ENCODE data around the gene FSIP1. TPM values are rescaled to one million over a fixed set of nuclear protein-coding genes. Genes with fewer than 3 reads are reported as not detected.
"Not testable (repeated sequence)": the region's sequence is repeated elsewhere in the genome, so short reads cannot be mapped to it uniquely, and the experiment has no call there.

FSIP1 gene
- under 1 TPM; 0.50 to 0.56 TPM for total RNA-seq

GRCh38 chr15:39782441-39783138, at the start of gene FSIP1:
TSS of gene FSIP1 (minus strand) at chr15:39782841. CDS start at chr15:39776524, 6,317 bp downstream.
- Mint-ChIP-seq H3K4me1 (peaks cover 48% of the 10 kb centered on the region), H3K4me3 (peak within 1 kb of the TSS; percentile 91), H3K27ac (peak within 1 kb of the TSS; percentile 77), H3K9me3 (ENCODE audit: low read depth) (no peaks in the 10 kb centered on the region), H3K27me3 (no peaks in the 10 kb centered on the region), H3K36me3 (peaks cover 3% of the 10 kb centered on the region)
- CTCF ChIA-PET = interaction anchor here (1.1 to 2.6 kb wide), 9 partner anchors 25 to 492 kb away, joined by 3 to 11 read pairs (median 5); no protein-coding TSS in a partner anchor
- ATAC-seq (peak; percentile 99), DNase-seq (peak; percentile 98)

- H3K4me1 Mint-ChIP-seq = no peaks in the 10 kb centered on the region
- CTCF ChIA-PET = no interaction called here
- ATAC-seq (no peak), DNase-seq (no peak)
- H3K27ac Mint-ChIP-seq = no peak overlapping the region
- H3K4me3 Mint-ChIP-seq = no peak overlapping the region
- H3K9me3 Mint-ChIP-seq (ENCODE audit: low read depth) = no peaks in the 10 kb centered on the region
- no peaks in the 10 kb centered on the region for H3K36me3 Mint-ChIP-seq
- peaks cover 52% of the 10 kb centered on the region for H3K27me3 Mint-ChIP-seq
Measured at GRCh38 chr15:39830166-39830565, 47.5 kb upstream of the FSIP1 start.

GRCh38 chr15:39828374-39828931, 45.8 kb upstream of the FSIP1 start:
- CTCF ChIA-PET = no interaction called here
- no peaks in the 10 kb centered on the region for H3K36me3 Mint-ChIP-seq
- no peak overlapping the region for H3K4me3 Mint-ChIP-seq
- H3K9me3 Mint-ChIP-seq (ENCODE audit: low read depth) = no peaks in the 10 kb centered on the region
- no peak overlapping the region for H3K27ac Mint-ChIP-seq
- DNase-seq (no peak), ATAC-seq (no peak)
- H3K27me3 Mint-ChIP-seq = peaks cover 44% of the 10 kb centered on the region
- no peaks in the 10 kb centered on the region for H3K4me1 Mint-ChIP-seq

- CTCF ChIA-PET = no interaction called here
- no peak overlapping the region for H3K4me3 Mint-ChIP-seq
- no peaks in the 10 kb centered on the region for H3K9me3 Mint-ChIP-seq (ENCODE audit: low read depth)
- no peaks in the 10 kb centered on the region for H3K4me1 Mint-ChIP-seq
- H3K36me3 Mint-ChIP-seq = no peaks in the 10 kb centered on the region
- DNase-seq = no peak
- ATAC-seq = no peak
- no peak overlapping the region for H3K27ac Mint-ChIP-seq
- H3K27me3 Mint-ChIP-seq = peaks cover 40% of the 10 kb centered on the region
Measured at GRCh38 chr15:39826975-39827374, 44.3 kb upstream of the FSIP1 start.

- H3K27ac Mint-ChIP-seq = no peak overlapping the region
- H3K9me3 Mint-ChIP-seq (ENCODE audit: low read depth) = no peaks in the 10 kb centered on the region
- no peaks in the 10 kb centered on the region for H3K36me3 Mint-ChIP-seq
- H3K4me3 Mint-ChIP-seq = no peak overlapping the region
- no peak for DNase-seq
- H3K27me3 Mint-ChIP-seq = peaks cover 21% of the 10 kb centered on the region
- CTCF ChIA-PET = interaction anchor here (1.7 kb wide), 1 partner anchor 8 kb away, joined by 6 read pairs; no protein-coding TSS in a partner anchor
- H3K4me1 Mint-ChIP-seq = no peaks in the 10 kb centered on the region
- ATAC-seq = no peak
Measured at GRCh38 chr15:39823634-39824033, 41.0 kb upstream of the FSIP1 start.

GRCh38 chr15:39820050-39820602, 37.5 kb upstream of the FSIP1 start:
- Mint-ChIP-seq H3K4me1 (no peaks in the 10 kb centered on the region), H3K4me3 (no peak overlapping the region), H3K9me3 (ENCODE audit: low read depth) (no peaks in the 10 kb centered on the region), H3K27ac (no peak overlapping the region), H3K36me3 (no peaks in the 10 kb centered on the region), H3K27me3 (peaks cover 10% of the 10 kb centered on the region)
- DNase-seq = no peak
- CTCF ChIA-PET = no interaction called here
- ATAC-seq = no peak

- Mint-ChIP-seq H3K27me3 (peaks cover 12% of the 10 kb centered on the region), H3K4me1 (no peaks in the 10 kb centered on the region), H3K27ac (no peak overlapping the region), H3K9me3 (ENCODE audit: low read depth) (no peaks in the 10 kb centered on the region), H3K4me3 (no peak overlapping the region), H3K36me3 (no peaks in the 10 kb centered on the region)
- DNase-seq (no peak), ATAC-seq (no peak)
- CTCF ChIA-PET = no interaction called here
Measured at GRCh38 chr15:39819533-39819932, 36.9 kb upstream of the FSIP1 start.

GRCh38 chr15:39817892-39818291, 35.3 kb upstream of the FSIP1 start:
- DNase-seq = no peak
- Mint-ChIP-seq H3K27me3 (peaks cover 16% of the 10 kb centered on the region), H3K4me1 (no peaks in the 10 kb centered on the region), H3K4me3 (no peak overlapping the region), H3K9me3 (ENCODE audit: low read depth) (no peaks in the 10 kb centered on the region), H3K36me3 (no peaks in the 10 kb centered on the region), H3K27ac (no peak overlapping the region)
- ATAC-seq = no peak
- CTCF ChIA-PET = no interaction called here

GRCh38 chr15:39814489-39814888, 31.8 kb upstream of the FSIP1 start:
- Mint-ChIP-seq H3K4me1 (no peaks in the 10 kb centered on the region), H3K36me3 (no peaks in the 10 kb centered on the region), H3K27me3 (peaks cover 21% of the 10 kb centered on the region), H3K4me3 (no peak overlapping the region), H3K9me3 (ENCODE audit: low read depth) (no peaks in the 10 kb centered on the region), H3K27ac (no peak overlapping the region)
- DNase-seq = no peak
- no peak for ATAC-seq
- CTCF ChIA-PET = no interaction called here

- H3K27me3 Mint-ChIP-seq = peaks cover 29% of the 10 kb centered on the region
- H3K4me3 Mint-ChIP-seq; H3K4me1 Mint-ChIP-seq; H3K27ac Mint-ChIP-seq; H3K36me3 Mint-ChIP-seq; DNase-seq; CTCF ChIA-PET; H3K9me3 Mint-ChIP-seq (ENCODE audit: low read depth); ATAC-seq: not testable (repeated sequence)
Measured at GRCh38 chr15:39812651-39813050, 30.0 kb upstream of the FSIP1 start.

GRCh38 chr15:39808909-39809308, 26.3 kb upstream of the FSIP1 start:
- no peak for ATAC-seq
- H3K27me3 Mint-ChIP-seq = peaks cover 37% of the 10 kb centered on the region

GRCh38 chr15:39807791-39808190, 25.1 kb upstream of the FSIP1 start:
- no peaks in the 10 kb centered on the region for H3K4me1 Mint-ChIP-seq
- CTCF ChIA-PET = no interaction called here
- H3K36me3 Mint-ChIP-seq = no peaks in the 10 kb centered on the region
- DNase-seq (no peak), ATAC-seq (no peak)
- H3K27ac Mint-ChIP-seq = no peak overlapping the region
- H3K27me3 Mint-ChIP-seq = peaks cover 34% of the 10 kb centered on the region
- no peaks in the 10 kb centered on the region for H3K9me3 Mint-ChIP-seq (ENCODE audit: low read depth)
- no peak overlapping the region for H3K4me3 Mint-ChIP-seq

More at GRCh38 chr15:39808909-39809308, 26.3 kb upstream of the FSIP1 start:
- CTCF ChIA-PET = no interaction called here
- Mint-ChIP-seq H3K4me3 (no peak overlapping the region), H3K36me3 (no peaks in the 10 kb centered on the region), H3K9me3 (ENCODE audit: low read depth) (no peaks in the 10 kb centered on the region), H3K4me1 (no peaks in the 10 kb centered on the region), H3K27ac (no peak overlapping the region)
- DNase-seq = no peak

- Mint-ChIP-seq H3K9me3 (ENCODE audit: low read depth) (no peaks in the 10 kb centered on the region), H3K27ac (no peak overlapping the region), H3K4me3 (no peak overlapping the region), H3K27me3 (peaks cover 34% of the 10 kb centered on the region), H3K36me3 (no peaks in the 10 kb centered on the region), H3K4me1 (no peaks in the 10 kb centered on the region)
- no peak for ATAC-seq
- DNase-seq = no peak
- CTCF ChIA-PET = no interaction called here
Measured at GRCh38 chr15:39804026-39804425, 21.4 kb upstream of the FSIP1 start.

- CTCF ChIA-PET = interaction anchor here (0.6 to 0.7 kb wide), 2 partner anchors 73 to 424 kb away, joined by 3 read pairs; no protein-coding TSS in a partner anchor
- DNase-seq = no peak
- Mint-ChIP-seq H3K36me3 (no peaks in the 10 kb centered on the region), H3K4me1 (no peaks in the 10 kb centered on the region), H3K27me3 (peaks cover 26% of the 10 kb centered on the region), H3K9me3 (ENCODE audit: low read depth) (no peaks in the 10 kb centered on the region), H3K27ac (no peak overlapping the region), H3K4me3 (no peak overlapping the region)
- no peak for ATAC-seq
Measured at GRCh38 chr15:39803016-39803415, 20.4 kb upstream of the FSIP1 start.
